K562 (cell line): ENCODE data around the gene CEBPA. TPM values are rescaled to one million over a fixed set of nuclear protein-coding genes. Genes with fewer than 3 reads are reported as not detected.

ENCODE experiments used
- ATAC-seq: fragments of 200-7000 bp; cut with Tn5 transposase; 3 replicates; pipeline ENCODE4 v1.9.1; 2020; ENCODE audit warnings: moderate library complexity
- BruUV-seq: library from RNA; stranded (reverse); fragments of 400-500 nt; replicated peaks from 2 replicates; lab custom pipeline; 2021; lab: Mats Ljungman, UMichigan
- CTCF ChIA-PET: fragments of 300-600 bp; formaldehyde crosslinking; extraction: SDS; loops from one replicate; lab custom pipeline; 2021; ENCODE audit warnings: low intra/inter-chr PET ratio; lab: Yijun Ruan, JAX
- POLR2A ChIA-PET: fragments of 300-600, 350-650 bp; sonication (Branson Sonifier 250); formaldehyde crosslinking; extraction: SDS; loops from one replicate; lab custom pipeline; 2021; ENCODE audit warnings: antibody characterized with exemption, inconsistent platforms; lab: Yijun Ruan, JAX
- DNase-seq, 4 experiments: peaks; one replicate each; pipeline versions ENCODE4 v3.0.0 to v3.0.0-alpha.2; 2011 to 2018; ENCODE audit warnings: low spot score in 3 of 4, mixed read lengths in 3 of 4; ENCODE audit errors: extremely low read depth in 1 of 4
- FAIRE-seq: peaks from 2 replicates; lab custom pipeline; 2011; peaks lifted over from hg19 to GRCh38; lab: Jason Lieb, UNC
- H2AFZ ChIP-seq: 2 replicates; pipeline ENCODE4 v1.6.0; 2011; ENCODE audit warnings: low read depth, low read length, control low read depth, inconsistent platforms
- H3K27ac ChIP-seq: fragments of 200-600 bp; 3 replicates; pipeline ENCODE4 v1.8.0; 2011; ENCODE audit warnings: low read depth, mild to moderate bottlenecking, control low read depth, inconsistent platforms, low read length, moderate library complexity, mixed read lengths; ENCODE audit errors: extremely low read depth
- H3K27me3 ChIP-seq, 2 experiments: fragments of 300-600 bp in 1 of 2; 2 replicates in 1 of 2; 3 replicates in 1 of 2; pipeline versions ENCODE4 v1.6.0 to v1.8.0; 2011; ENCODE audit warnings: inconsistent platforms in 2 of 2, low read length in 2 of 2, mild to moderate bottlenecking in 1 of 2, mixed read lengths in 1 of 2, moderate library complexity in 1 of 2; ENCODE audit not compliant: control insufficient read depth in 2 of 2, insufficient read depth in 2 of 2
- H3K36me3 ChIP-seq: fragments of 300-600 bp; 3 replicates; pipeline ENCODE4 v1.8.0; 2011; ENCODE audit warnings: mild to moderate bottlenecking, low read length, inconsistent platforms; ENCODE audit not compliant: control insufficient read depth, insufficient read depth
- H3K4me1 ChIP-seq, 2 experiments: fragments of 200-600 bp in 1 of 2; replicated peaks in 1 of 2; 2 replicates in 1 of 2; 3 replicates in 1 of 2; pipeline versions ENCODE4 v1.5.1 to v1.8.0; 2011; ENCODE audit warnings: inconsistent platforms in 2 of 2, low read length in 2 of 2, mild to moderate bottlenecking in 1 of 2, mixed read lengths in 1 of 2, moderate library complexity in 1 of 2; ENCODE audit not compliant: control insufficient read depth in 2 of 2, insufficient read depth in 2 of 2
- H3K4me2 ChIP-seq: 2 replicates; pipeline ENCODE4 v1.6.1; 2011; ENCODE audit warnings: low read length, control low read depth, inconsistent platforms, mixed read lengths; ENCODE audit not compliant: insufficient read depth
- H3K4me3 ChIP-seq: fragments of 200-600 bp; sonication (generic), shearing (Covaris generic); 2 replicates; pipeline ENCODE4 v1.5.1; 2016; ENCODE audit warnings: control low read depth, inconsistent platforms
- H3K79me2 ChIP-seq: fragments of 200-600 bp; 3 replicates; pipeline ENCODE4 v1.8.0; 2011; ENCODE audit warnings: low read length, inconsistent platforms; ENCODE audit not compliant: control insufficient read depth, insufficient read depth
- H3K9ac ChIP-seq, 2 experiments: 2 replicates each; pipeline versions ENCODE4 v1.6.0 to v1.6.1; 2011; ENCODE audit warnings: low read depth in 2 of 2, low read length in 2 of 2, control low read depth in 1 of 2, inconsistent platforms in 1 of 2, mild to moderate bottlenecking in 1 of 2, mixed read lengths in 1 of 2; ENCODE audit not compliant: insufficient read depth in 1 of 2
- H3K9me1 ChIP-seq: one replicate; pipeline ENCODE4 v1.6.0; 2011; ENCODE audit warnings: inconsistent platforms, mild to moderate bottlenecking, low read length, moderate library complexity; ENCODE audit not compliant: control insufficient read depth, insufficient read depth
- H3K9me3 ChIP-seq: replicated peaks from 2 replicates; pipeline ENCODE4 v1.5.1; 2011; ENCODE audit warnings: low read depth, low read length, inconsistent platforms; ENCODE audit not compliant: control insufficient read depth, insufficient read depth
- H4K20me1 ChIP-seq: replicated peaks from 2 replicates; pipeline ENCODE4 v1.6.1; 2011; ENCODE audit warnings: low read length, inconsistent platforms, mixed read lengths; ENCODE audit not compliant: control insufficient read depth, insufficient read depth
- BMI1 ChIP-seq: fragments of 150-350 bp; IDR thresholded peaks from 2 replicates; pipeline ENCODE4 v1.6.1; 2014; ENCODE audit warnings: low read length
- CBFB ChIP-seq: sonication (generic); formaldehyde crosslinking; IDR thresholded peaks from 2 replicates; pipeline ENCODE4 v1.4.0; 2020; ENCODE audit warnings: mild to moderate bottlenecking, missing genetic modification reagents
- CTCF ChIP-seq, 3 experiments: IDR thresholded peaks in 2 of 3; conservative IDR thresholded peaks in 1 of 3; 2 replicates each; pipeline ENCODE4 v1.5.1; 2011 to 2012; ENCODE audit warnings: low read length in 3 of 3, mild to moderate bottlenecking in 3 of 3, control low read depth in 2 of 3, improper control_type of control experiment in 1 of 3, inconsistent platforms in 1 of 3, low read depth in 1 of 3, mixed read lengths in 1 of 3, moderate library complexity in 1 of 3; ENCODE audit not compliant: insufficient read depth in 2 of 3
- EWSR1 ChIP-seq: fragments of 450-650 bp; IDR thresholded peaks from 2 replicates; pipeline ENCODE4 v1.6.1; 2018; ENCODE audit warnings: borderline replicate concordance, mild to moderate bottlenecking, low read depth, moderate library complexity; ENCODE audit not compliant: partially characterized antibody
- NELFE ChIP-seq: IDR thresholded peaks from 2 replicates; pipeline ENCODE4 v1.6.1; 2011; ENCODE audit warnings: mild to moderate bottlenecking; ENCODE audit not compliant: insufficient read depth, insufficient read length
- NR1H2 ChIP-seq: sonication (generic); formaldehyde crosslinking; IDR thresholded peaks from 2 replicates; pipeline ENCODE4 v1.4.0; 2020; ENCODE audit warnings: mild to moderate bottlenecking, missing genetic modification reagents
- RBM25 ChIP-seq: fragments of 200-400 bp; formaldehyde crosslinking; IDR thresholded peaks from 2 replicates; pipeline ENCODE4 v1.6.1; 2018; ENCODE audit warnings: low read length, low read depth, moderate library complexity; ENCODE audit not compliant: severe bottlenecking
- SLC30A9 ChIP-seq: fragments of 250-450 bp; sonication (Bioruptor Pico); IDR thresholded peaks from 2 replicates; pipeline ENCODE4 v1.8.0; 2022; ENCODE audit warnings: mild to moderate bottlenecking, moderate library complexity
- WGBS: fragments of 100-300 bp; shearing (Covaris generic); methylation state at CpG from one replicate; pipeline ENCODE4 v1.1.6; 2016; ENCODE audit warnings: low coverage, mixed read lengths; ENCODE audit not compliant: insufficient coverage; ENCODE audit errors: missing lambda C conversion rate; 5-methylcytosine and 5-hydroxymethylcytosine counted together
- in situ Hi-C: fragments of 300-500 bp; cut with MboI; formaldehyde crosslinking; loops from 4 replicates; pipeline ENCODE4 v1.15.0; 2018; ENCODE audit warnings: inconsistent platforms, mixed read lengths
- intact Hi-C: fragments of 100-400 bp; cut with micrococcal nuclease; formaldehyde crosslinking; loops from 2 replicates; pipeline ENCODE4 v1.14.2; 2022
- polyA plus RNA-seq, 8 experiments: library from polyadenylated mRNA; depleted of rRNA in 4 of 8; stranded (reverse) in 5 of 8; unstranded in 3 of 8; fragments of >200 nt; fragmentation: Nextera tagmentation in 2 of 8; fragmentation: Illumina TruSeq in 1 of 8; extraction: Ambion mirVana in 2 of 8; extraction: Trizol in 1 of 8; gene quantifications; 2 replicates each; pipeline versions ENCODE4 v1.2.1 to v1.2.3, GENCODE V29; 2011 to 2014; ENCODE audit warnings: inconsistent platforms in 1 of 8, missing spikeins in 1 of 8
- total RNA-seq, 7 experiments: library from RNA; depleted of rRNA in 6 of 7; stranded (reverse); fragments of >200 nt in 6 of 7; fragmentation: Illumina TruSeq in 2 of 7; extraction: Trizol in 2 of 7; gene quantifications; 2 replicates each; pipeline versions ENCODE4 v1.2.1 to v1.2.3, GENCODE V29; 2011 to 2021; ENCODE audit warnings: low replicate concordance in 1 of 7

CEBPA gene
- total and polyA plus RNA-seq, 9 of the 15 experiments (the other 6 are each of a cell fraction or from before 2014, with no cell fraction given) = 0.03 to 0.59 (median 0.15) TPM; not detected in 2

GRCh38 chr19:33333642-33334041, 31.3 kb upstream of the CEBPA start:
- Histone ChIP-seq H3K79me2 (no peaks in the 10 kb centered on the region), H3K4me2 (no peak overlapping the region), H3K27me3 (peaks cover 5 to 11% of the 10 kb centered on the region in 2 experiments), H3K9me1 (no peaks in the 10 kb centered on the region), H3K9me3 (no peaks in the 10 kb centered on the region), H3K4me1 (no peaks in the 10 kb centered on the region), H4K20me1 (no peaks in the 10 kb centered on the region), H2AFZ (no peak overlapping the region), H3K36me3 (no peaks in the 10 kb centered on the region), H3K9ac (no peak overlapping the region), H3K27ac (no peak overlapping the region), H3K4me3 (no peak overlapping the region)
- POLR2A ChIA-PET = interaction anchor here (0.9 kb wide), 1 partner anchor 67 kb away, joined by 3 read pairs; no protein-coding TSS in a partner anchor
- intact Hi-C loops = no loop called here
- TF ChIP-seq CTCF (IDR thresholded peaks at IDR 0.05 in 2 of 3, conservative IDR thresholded peaks at IDR 0.05 in 1 of 3; ENCODE audit: insufficient read depth in 2 of 3, low read depth in 1 of 3, low read length in 3 of 3) (peak in 2 of 3 experiments; percentile 20 to 34; a peak in 2 of 6 replicates), SLC30A9 (CRISPR knock-in tag) (no peak)
- CTCF ChIA-PET = no interaction called here
- ATAC-seq (0 out of 3 replicates have a peak, but pooled peaks have one; percentile 52), FAIRE-seq (no peak), DNase-seq (no peak)
- no TSS peak for BruUV-seq
- in situ Hi-C loops = no loop called here
- WGBS = 0% methylated on average over 3 of the region's 3 CpGs

- H4K20me1 ChIP-seq = no peaks in the 10 kb centered on the region
- 3% methylated on average over 4 of the region's 4 CpGs for WGBS
- no peak overlapping the region for H2AFZ ChIP-seq
- TF ChIP-seq BMI1 (no peak), CBFB (CRISPR knock-in tag) (no peak), RBM25 (peak; percentile 24), EWSR1 (no peak), NELFE (no peak), NR1H2 (CRISPR knock-in tag) (no peak)
- no peaks in the 10 kb centered on the region for H3K36me3 ChIP-seq
- intact Hi-C loops (no loop called here), in situ Hi-C loops (no loop called here)
- BruUV-seq = no TSS peak
- no peaks in the 10 kb centered on the region for H3K79me2 ChIP-seq
- FAIRE-seq (no peak), DNase-seq (no peak), ATAC-seq (no peak)
- no peak overlapping the region for H3K27ac ChIP-seq
- ChIA-PET POLR2A (no interaction called here), CTCF (no interaction called here)
- no peak overlapping the region for H3K4me3 ChIP-seq
- no peaks in the 10 kb centered on the region for H3K9me1 ChIP-seq
- H3K4me2 ChIP-seq = no peak overlapping the region
- no peak overlapping the region for H3K9ac ChIP-seq
- no peaks in the 10 kb centered on the region for H3K4me1 ChIP-seq
- H3K27me3 ChIP-seq = peaks cover 5 to 11% of the 10 kb centered on the region in 2 experiments
- no peaks in the 10 kb centered on the region for H3K9me3 ChIP-seq
These were observed 30.8 kb upstream of the CEBPA start for GRCh38 chr19:33333151-33333550.
